Hepatocyte (in vitro differentiated cells): Measurements from ENCODE around the gene SMIM35. TPM values are rescaled to one million over a fixed set of nuclear protein-coding genes. Genes with fewer than 3 reads are reported as not detected.

Experiments used
- DNase-seq: peaks from one replicate; pipeline ENCODE4 v3.0.0-alpha.2; 2016; ENCODE audit warnings: low spot score
- H2AFZ ChIP-seq: fragments of 200-600 bp; sonication (generic); 2 replicates; pipeline ENCODE4 v1.6.0; 2016; ENCODE audit warnings: antibody characterized with exemption, mild to moderate bottlenecking
- H3K27ac ChIP-seq: fragments of 200-600 bp; sonication (generic); 2 replicates; pipeline ENCODE4 v1.5.1; 2016; ENCODE audit warnings: mild to moderate bottlenecking
- H3K27me3 ChIP-seq: fragments of 200-600 bp; sonication (generic); 2 replicates; pipeline ENCODE4 v1.6.1; 2016
- H3K36me3 ChIP-seq: fragments of 200-600 bp; sonication (generic); replicated peaks from 2 replicates; pipeline ENCODE4 v1.5.1; 2016; ENCODE audit warnings: low read depth; ENCODE audit not compliant: insufficient read depth
- H3K4me1 ChIP-seq: fragments of 200-600 bp; sonication (generic); 2 replicates; pipeline ENCODE4 v1.5.1; 2016; ENCODE audit warnings: mild to moderate bottlenecking, moderate library complexity; ENCODE audit not compliant: insufficient read depth
- H3K4me2 ChIP-seq: fragments of 200-600 bp; sonication (generic); 2 replicates; pipeline ENCODE4 v1.6.0; 2016
- H3K4me3 ChIP-seq: fragments of 200-600 bp; sonication (generic); 2 replicates; pipeline ENCODE4 v1.5.1; 2016; ENCODE audit warnings: mild to moderate bottlenecking
- H3K79me2 ChIP-seq: fragments of 200-600 bp; sonication (generic); 2 replicates; pipeline ENCODE4 v1.6.0; 2017; ENCODE audit warnings: mild to moderate bottlenecking
- H3K9me2 ChIP-seq: fragments of 200-600 bp; sonication (generic); replicated peaks from 2 replicates; pipeline ENCODE4 v1.6.0; 2017; ENCODE audit warnings: mild to moderate bottlenecking; ENCODE audit not compliant: insufficient read depth
- H3K9me3 ChIP-seq: fragments of 200-600 bp; sonication (generic); 2 replicates; pipeline ENCODE4 v1.5.1; 2016; ENCODE audit warnings: low read depth, mild to moderate bottlenecking
- H4K20me1 ChIP-seq: fragments of 200-600 bp; sonication (generic); 2 replicates; pipeline ENCODE4 v1.6.0; 2016; ENCODE audit warnings: mild to moderate bottlenecking; ENCODE audit not compliant: insufficient read depth, poor library complexity, severe bottlenecking
- EZH2 ChIP-seq: fragments of 200-600 bp; sonication (generic); IDR thresholded peaks from 2 replicates; pipeline ENCODE4 v1.6.1; 2016; ENCODE audit warnings: antibody characterized with exemption, mild to moderate bottlenecking, borderline replicate concordance
- EZH2phosphoT487 ChIP-seq: fragments of 200-600 bp; sonication (generic); IDR thresholded peaks from one replicate; pipeline ENCODE4 v1.6.1; 2018; ENCODE audit warnings: antibody characterized with exemption, mild to moderate bottlenecking, low read depth, moderate library complexity; ENCODE audit not compliant: unreplicated experiment, severe bottlenecking
- WGBS: methylation state at CpG from one replicate; pipeline ENCODE4 v1.1.6; 2016; ENCODE audit warnings: low lambda C conversion rate; ENCODE audit errors: missing lambda C conversion rate; 5-methylcytosine and 5-hydroxymethylcytosine counted together
- polyA plus RNA-seq: library from polyadenylated mRNA; unstranded; fragments of >200 nt; fragmentation: Nextera tagmentation; extraction: Ambion mirVana; gene quantifications from 2 replicates; pipeline ENCODE4 v1.2.1, GENCODE V29; 2016
- total RNA-seq: library from RNA; depleted of rRNA; stranded (reverse); fragments of >200 nt; gene quantifications from 2 replicates; pipeline ENCODE4 v1.2.3, GENCODE V29; 2014
- TF ChIP-seq, protein P1 (sequence below): fragments of 200-600 bp; sonication (generic); IDR thresholded peaks from 2 replicates; pipeline ENCODE4 v1.5.1; 2016; ENCODE audit warnings: antibody characterized with exemption, mild to moderate bottlenecking; ENCODE audit not compliant: poor library complexity

The SMIM35 gene
- total and polyA plus RNA-seq, 2 experiments from 2014 or later, result 0.03 TPM; not detected in 1

DNA sequence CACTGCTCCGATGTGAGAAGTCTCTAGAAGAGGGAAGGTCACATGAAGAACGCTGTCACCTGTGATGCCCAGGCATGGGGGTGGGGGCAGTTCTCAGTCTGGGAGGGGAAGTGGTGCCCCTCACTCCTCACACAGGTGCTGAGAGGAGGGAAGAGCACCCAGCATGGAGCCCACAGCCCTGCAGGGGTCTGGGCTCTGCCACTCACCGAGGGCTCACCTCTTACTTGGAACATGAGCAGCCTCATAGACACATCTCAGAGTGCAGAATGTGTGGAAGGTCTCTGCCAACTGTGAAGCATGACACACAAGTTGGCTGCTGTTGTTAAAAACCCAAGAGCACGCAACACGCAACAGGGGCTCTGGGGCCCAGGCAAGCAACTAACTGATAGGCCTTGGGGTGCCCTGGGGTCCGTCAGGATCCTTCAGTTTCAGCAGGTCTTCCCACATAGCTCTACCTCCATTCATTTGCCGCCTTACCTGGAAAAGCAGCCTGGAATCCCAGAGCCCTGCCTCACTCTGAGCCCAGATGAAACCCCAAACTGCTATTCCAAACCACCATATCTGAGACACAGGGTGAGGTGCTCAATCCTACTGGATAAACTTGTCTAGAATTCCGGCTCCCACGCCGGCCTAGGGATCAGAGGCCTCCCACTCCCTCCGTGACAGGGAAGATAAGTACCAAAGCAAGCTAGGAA lies 27.4 kb downstream of the SMIM35 start:
- no peaks in the 10 kb centered on the region for H3K4me1 ChIP-seq
- 86% methylated on average over 11 of the region's 11 CpGs for WGBS

GRCh38 chr11:118058311-118059245 lies 28.2 kb downstream of the SMIM35 start:
- Histone ChIP-seq H3K36me3 (no peaks in the 10 kb centered on the region), H3K4me1 (no peaks in the 10 kb centered on the region), H3K4me2 (no peak overlapping the region), H3K9me2 (no peaks in the 10 kb centered on the region), H3K27me3 (peaks cover 3% of the 10 kb centered on the region), H3K79me2 (no peaks in the 10 kb centered on the region), H3K4me3 (no peak overlapping the region), H2AFZ (no peak overlapping the region), H3K9me3 (no peaks in the 10 kb centered on the region), H3K27ac (no peak overlapping the region), H4K20me1 (no peaks in the 10 kb centered on the region)
- TF ChIP-seq, protein P1, sequence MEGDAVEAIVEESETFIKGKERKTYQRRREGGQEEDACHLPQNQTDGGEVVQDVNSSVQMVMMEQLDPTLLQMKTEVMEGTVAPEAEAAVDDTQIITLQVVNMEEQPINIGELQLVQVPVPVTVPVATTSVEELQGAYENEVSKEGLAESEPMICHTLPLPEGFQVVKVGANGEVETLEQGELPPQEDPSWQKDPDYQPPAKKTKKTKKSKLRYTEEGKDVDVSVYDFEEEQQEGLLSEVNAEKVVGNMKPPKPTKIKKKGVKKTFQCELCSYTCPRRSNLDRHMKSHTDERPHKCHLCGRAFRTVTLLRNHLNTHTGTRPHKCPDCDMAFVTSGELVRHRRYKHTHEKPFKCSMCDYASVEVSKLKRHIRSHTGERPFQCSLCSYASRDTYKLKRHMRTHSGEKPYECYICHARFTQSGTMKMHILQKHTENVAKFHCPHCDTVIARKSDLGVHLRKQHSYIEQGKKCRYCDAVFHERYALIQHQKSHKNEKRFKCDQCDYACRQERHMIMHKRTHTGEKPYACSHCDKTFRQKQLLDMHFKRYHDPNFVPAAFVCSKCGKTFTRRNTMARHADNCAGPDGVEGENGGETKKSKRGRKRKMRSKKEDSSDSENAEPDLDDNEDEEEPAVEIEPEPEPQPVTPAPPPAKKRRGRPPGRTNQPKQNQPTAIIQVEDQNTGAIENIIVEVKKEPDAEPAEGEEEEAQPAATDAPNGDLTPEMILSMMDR, result no peak
- TF ChIP-seq EZH2phosphoT487, result no peak
- no peak for TF ChIP-seq EZH2
- DNase-seq, result no peak
- 86% methylated on average over 18 of the region's 20 CpGs for WGBS

More for the DNA sequence above, 27.4 kb downstream of the SMIM35 start:
- Histone ChIP-seq H3K4me2 (no peak overlapping the region), H3K9me2 (no peaks in the 10 kb centered on the region), H3K27me3 (peaks cover 3% of the 10 kb centered on the region), H4K20me1 (no peaks in the 10 kb centered on the region), H3K27ac (no peak overlapping the region), H3K9me3 (no peaks in the 10 kb centered on the region), H3K4me3 (no peak overlapping the region), H3K79me2 (no peaks in the 10 kb centered on the region), H3K36me3 (no peaks in the 10 kb centered on the region), H2AFZ (no peak overlapping the region)
- no peak for DNase-seq
- TF ChIP-seq EZH2phosphoT487 (no peak), EZH2 (no peak)
- TF ChIP-seq, protein P1, result no peak

DNA sequence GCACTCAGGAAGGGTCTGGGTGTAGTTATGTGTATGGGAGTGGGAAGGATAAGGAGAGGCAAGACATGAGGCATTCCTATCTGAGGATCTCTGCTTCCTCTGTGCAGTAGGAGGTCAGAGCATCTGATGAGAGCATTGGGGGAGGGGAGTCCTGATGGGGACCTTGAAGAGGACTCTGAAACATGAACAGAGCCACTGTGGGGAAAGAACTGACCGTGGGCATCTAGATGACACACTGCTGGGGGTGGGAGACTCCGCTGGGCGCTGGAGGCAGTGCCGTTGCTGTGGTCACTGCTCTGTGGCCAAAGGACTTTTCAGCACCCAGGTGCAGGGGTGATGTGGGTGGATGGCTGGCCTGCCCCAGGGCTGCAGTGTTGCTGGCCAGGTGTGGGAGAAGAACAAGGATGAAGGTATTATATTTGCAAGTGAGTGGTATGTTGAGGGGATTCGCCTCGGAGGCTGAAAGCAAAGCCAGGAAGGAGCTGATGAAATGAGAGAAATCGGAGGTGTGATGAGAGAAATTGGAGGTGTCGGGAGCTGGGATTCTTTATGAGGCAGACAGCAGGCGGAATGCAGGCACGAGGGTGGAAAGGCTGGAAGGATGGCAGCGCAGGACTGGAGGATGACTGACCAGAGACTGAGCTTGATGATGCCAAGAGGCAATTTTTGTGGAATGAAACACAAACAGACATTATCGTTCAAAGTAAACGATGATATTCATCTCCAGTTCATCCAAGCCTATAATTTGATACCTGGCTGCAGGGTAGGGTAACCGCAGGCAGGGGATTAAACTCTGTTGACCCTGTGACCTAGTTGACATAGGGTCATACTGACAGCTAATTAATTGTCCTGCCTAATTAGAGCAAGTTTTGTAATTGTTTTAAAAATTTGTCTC lies 29.3 kb downstream of the SMIM35 start:
- Histone ChIP-seq H3K4me2 (no peak overlapping the region), H2AFZ (no peak overlapping the region), H3K36me3 (no peaks in the 10 kb centered on the region), H3K79me2 (no peaks in the 10 kb centered on the region), H3K9me2 (no peaks in the 10 kb centered on the region), H3K27me3 (no peaks in the 10 kb centered on the region), H3K4me3 (no peak overlapping the region), H3K9me3 (no peaks in the 10 kb centered on the region), H4K20me1 (no peaks in the 10 kb centered on the region), H3K4me1 (no peaks in the 10 kb centered on the region), H3K27ac (no peak overlapping the region)
- 75% methylated on average over 14 of the region's 14 CpGs for WGBS
- no peak for DNase-seq
- TF ChIP-seq, protein P1, result no peak
- TF ChIP-seq EZH2phosphoT487 (no peak), EZH2 (no peak)
